ENCODE measurements around the gene SMOC2.

DNA sequence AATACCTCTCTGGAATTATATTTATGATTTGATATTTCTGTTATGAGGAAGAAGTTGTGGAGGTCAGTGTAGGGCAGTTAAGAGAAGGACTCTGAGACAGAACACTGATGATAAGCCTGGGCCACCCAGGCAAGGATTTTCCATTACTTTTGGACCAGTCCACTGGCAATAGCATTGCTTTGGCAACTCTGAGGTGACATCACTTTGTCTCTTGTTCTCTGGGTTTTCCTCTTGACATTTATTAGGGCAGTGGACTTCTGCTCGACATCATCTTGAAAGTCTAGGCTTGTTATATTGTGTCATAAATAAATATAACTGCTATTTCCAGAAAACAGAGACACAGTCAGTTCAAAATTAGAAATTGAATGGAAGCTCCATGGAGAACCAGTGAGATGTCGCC is 268.0 kb downstream of the SMOC2 start:
- TF ChIP-seq ZNF174 (tag by site-specific recombination; IDR thresholded peaks at IDR 0.05), result no peak
- no peak for TF ChIP-seq ZNF239 (tag by site-specific recombination; IDR thresholded peaks at IDR 0.05)
- TF ChIP-seq KLF10 (tag by site-specific recombination; IDR thresholded peaks at IDR 0.05), result no peak
- no peak for TF ChIP-seq ZNF2 (tag by site-specific recombination; IDR thresholded peaks at IDR 0.05)
- TF ChIP-seq, protein P1, sequence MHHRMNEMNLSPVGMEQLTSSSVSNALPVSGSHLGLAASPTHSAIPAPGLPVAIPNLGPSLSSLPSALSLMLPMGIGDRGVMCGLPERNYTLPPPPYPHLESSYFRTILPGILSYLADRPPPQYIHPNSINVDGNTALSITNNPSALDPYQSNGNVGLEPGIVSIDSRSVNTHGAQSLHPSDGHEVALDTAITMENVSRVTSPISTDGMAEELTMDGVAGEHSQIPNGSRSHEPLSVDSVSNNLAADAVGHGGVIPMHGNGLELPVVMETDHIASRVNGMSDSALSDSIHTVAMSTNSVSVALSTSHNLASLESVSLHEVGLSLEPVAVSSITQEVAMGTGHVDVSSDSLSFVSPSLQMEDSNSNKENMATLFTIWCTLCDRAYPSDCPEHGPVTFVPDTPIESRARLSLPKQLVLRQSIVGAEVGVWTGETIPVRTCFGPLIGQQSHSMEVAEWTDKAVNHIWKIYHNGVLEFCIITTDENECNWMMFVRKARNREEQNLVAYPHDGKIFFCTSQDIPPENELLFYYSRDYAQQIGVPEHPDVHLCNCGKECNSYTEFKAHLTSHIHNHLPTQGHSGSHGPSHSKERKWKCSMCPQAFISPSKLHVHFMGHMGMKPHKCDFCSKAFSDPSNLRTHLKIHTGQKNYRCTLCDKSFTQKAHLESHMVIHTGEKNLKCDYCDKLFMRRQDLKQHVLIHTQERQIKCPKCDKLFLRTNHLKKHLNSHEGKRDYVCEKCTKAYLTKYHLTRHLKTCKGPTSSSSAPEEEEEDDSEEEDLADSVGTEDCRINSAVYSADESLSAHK (tag by site-specific recombination; IDR thresholded peaks at IDR 0.05), result no peak
- TF ChIP-seq, protein P2, sequence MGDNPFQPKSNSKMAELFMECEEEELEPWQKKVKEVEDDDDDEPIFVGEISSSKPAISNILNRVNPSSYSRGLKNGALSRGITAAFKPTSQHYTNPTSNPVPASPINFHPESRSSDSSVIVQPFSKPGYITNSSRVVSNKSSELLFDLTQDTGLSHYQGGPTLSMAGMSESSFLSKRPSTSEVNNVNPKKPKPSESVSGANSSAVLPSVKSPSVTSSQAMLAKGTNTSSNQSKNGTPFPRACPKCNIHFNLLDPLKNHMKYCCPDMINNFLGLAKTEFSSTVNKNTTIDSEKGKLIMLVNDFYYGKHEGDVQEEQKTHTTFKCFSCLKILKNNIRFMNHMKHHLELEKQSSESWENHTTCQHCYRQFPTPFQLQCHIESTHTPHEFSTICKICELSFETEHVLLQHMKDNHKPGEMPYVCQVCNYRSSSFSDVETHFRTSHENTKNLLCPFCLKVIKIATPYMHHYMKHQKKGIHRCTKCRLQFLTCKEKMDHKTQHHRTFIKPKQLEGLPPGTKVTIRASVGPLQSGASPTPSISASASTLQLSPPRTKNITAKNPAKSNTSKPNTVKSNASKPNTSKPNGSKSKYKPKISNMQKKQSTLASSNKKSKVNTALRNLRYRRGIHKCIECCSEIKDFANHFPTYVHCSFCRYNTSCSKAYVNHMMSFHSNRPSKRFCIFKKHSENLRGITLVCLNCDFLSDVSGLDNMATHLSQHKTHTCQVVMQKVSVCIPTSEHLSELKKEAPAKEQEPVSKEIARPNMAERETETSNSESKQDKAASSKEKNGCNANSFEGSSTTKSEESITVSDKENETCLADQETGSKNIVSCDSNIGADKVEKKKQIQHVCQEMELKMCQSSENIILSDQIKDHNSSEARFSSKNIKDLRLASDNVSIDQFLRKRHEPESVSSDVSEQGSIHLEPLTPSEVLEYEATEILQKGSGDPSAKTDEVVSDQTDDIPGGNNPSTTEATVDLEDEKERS (tag by site-specific recombination; IDR thresholded peaks at IDR 0.05), result no peak
- TF ChIP-seq, protein P3, sequence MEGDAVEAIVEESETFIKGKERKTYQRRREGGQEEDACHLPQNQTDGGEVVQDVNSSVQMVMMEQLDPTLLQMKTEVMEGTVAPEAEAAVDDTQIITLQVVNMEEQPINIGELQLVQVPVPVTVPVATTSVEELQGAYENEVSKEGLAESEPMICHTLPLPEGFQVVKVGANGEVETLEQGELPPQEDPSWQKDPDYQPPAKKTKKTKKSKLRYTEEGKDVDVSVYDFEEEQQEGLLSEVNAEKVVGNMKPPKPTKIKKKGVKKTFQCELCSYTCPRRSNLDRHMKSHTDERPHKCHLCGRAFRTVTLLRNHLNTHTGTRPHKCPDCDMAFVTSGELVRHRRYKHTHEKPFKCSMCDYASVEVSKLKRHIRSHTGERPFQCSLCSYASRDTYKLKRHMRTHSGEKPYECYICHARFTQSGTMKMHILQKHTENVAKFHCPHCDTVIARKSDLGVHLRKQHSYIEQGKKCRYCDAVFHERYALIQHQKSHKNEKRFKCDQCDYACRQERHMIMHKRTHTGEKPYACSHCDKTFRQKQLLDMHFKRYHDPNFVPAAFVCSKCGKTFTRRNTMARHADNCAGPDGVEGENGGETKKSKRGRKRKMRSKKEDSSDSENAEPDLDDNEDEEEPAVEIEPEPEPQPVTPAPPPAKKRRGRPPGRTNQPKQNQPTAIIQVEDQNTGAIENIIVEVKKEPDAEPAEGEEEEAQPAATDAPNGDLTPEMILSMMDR (tag by site-specific recombination; IDR thresholded peaks at IDR 0.05), result no peak
- TF ChIP-seq, protein P4, sequence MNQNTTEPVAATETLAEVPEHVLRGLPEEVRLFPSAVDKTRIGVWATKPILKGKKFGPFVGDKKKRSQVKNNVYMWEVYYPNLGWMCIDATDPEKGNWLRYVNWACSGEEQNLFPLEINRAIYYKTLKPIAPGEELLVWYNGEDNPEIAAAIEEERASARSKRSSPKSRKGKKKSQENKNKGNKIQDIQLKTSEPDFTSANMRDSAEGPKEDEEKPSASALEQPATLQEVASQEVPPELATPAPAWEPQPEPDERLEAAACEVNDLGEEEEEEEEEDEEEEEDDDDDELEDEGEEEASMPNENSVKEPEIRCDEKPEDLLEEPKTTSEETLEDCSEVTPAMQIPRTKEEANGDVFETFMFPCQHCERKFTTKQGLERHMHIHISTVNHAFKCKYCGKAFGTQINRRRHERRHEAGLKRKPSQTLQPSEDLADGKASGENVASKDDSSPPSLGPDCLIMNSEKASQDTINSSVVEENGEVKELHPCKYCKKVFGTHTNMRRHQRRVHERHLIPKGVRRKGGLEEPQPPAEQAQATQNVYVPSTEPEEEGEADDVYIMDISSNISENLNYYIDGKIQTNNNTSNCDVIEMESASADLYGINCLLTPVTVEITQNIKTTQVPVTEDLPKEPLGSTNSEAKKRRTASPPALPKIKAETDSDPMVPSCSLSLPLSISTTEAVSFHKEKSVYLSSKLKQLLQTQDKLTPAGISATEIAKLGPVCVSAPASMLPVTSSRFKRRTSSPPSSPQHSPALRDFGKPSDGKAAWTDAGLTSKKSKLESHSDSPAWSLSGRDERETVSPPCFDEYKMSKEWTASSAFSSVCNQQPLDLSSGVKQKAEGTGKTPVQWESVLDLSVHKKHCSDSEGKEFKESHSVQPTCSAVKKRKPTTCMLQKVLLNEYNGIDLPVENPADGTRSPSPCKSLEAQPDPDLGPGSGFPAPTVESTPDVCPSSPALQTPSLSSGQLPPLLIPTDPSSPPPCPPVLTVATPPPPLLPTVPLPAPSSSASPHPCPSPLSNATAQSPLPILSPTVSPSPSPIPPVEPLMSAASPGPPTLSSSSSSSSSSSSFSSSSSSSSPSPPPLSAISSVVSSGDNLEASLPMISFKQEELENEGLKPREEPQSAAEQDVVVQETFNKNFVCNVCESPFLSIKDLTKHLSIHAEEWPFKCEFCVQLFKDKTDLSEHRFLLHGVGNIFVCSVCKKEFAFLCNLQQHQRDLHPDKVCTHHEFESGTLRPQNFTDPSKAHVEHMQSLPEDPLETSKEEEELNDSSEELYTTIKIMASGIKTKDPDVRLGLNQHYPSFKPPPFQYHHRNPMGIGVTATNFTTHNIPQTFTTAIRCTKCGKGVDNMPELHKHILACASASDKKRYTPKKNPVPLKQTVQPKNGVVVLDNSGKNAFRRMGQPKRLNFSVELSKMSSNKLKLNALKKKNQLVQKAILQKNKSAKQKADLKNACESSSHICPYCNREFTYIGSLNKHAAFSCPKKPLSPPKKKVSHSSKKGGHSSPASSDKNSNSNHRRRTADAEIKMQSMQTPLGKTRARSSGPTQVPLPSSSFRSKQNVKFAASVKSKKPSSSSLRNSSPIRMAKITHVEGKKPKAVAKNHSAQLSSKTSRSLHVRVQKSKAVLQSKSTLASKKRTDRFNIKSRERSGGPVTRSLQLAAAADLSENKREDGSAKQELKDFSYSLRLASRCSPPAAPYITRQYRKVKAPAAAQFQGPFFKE (tag by site-specific recombination; IDR thresholded peaks at IDR 0.05; ENCODE audit: borderline replicate concordance), result no peak
- no peak for TF ChIP-seq ZNF146 (tag by site-specific recombination; IDR thresholded peaks at IDR 0.05)

Data from HEK293 (cell line).